NCI-H524 (cell line): ENCODE results near the gene CYTL1.
"Not testable (repeated sequence)": the region's sequence is repeated elsewhere in the genome, so short reads cannot be mapped to it uniquely, and the experiment has no call there.

Experiments used
- DNase-seq, 2 experiments: peaks; one replicate each; lab custom pipeline; 2025; lab: John Stamatoyannopoulos, UW

Gene CYTL1

DNA sequence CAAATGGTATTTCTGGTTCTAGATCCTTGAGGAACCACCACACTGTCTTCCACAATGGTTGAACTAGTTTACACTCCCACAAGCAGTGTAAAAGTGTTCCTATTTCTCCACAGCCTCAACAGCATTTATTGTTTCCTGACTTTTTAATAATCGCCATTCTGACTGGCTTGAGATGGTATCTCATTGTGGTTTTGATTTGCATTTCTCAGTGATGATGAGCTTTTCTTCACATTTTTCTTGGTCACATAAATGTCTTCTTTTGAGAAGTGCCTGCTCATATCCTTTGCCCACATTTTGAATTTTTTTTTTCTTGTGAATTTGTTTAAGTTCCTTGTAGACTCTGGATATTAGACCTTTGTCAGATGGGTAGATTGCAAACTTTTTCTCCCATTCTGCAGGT is 22.3 kb downstream of the CYTL1 start:
- DNase-seq, result not testable (repeated sequence)

DNA sequence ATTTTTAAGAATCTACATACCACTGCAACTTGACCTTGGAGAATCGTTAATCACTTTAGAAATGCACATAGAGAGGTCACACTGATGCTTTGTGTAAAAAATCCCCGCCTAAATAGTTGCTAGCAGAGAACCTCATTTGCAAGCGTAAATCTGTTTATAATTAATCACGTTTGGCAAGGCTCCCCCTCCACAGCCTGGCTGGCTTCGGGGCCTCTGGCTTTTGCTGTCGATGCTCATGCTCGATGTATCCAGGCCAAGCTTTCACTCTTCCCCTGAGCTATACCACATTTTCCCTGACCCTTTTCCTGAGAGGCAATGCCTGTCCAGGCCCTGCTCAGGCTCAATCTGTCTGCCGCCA is 23.4 kb downstream of the CYTL1 start:
- DNase-seq, result no peak

DNA sequence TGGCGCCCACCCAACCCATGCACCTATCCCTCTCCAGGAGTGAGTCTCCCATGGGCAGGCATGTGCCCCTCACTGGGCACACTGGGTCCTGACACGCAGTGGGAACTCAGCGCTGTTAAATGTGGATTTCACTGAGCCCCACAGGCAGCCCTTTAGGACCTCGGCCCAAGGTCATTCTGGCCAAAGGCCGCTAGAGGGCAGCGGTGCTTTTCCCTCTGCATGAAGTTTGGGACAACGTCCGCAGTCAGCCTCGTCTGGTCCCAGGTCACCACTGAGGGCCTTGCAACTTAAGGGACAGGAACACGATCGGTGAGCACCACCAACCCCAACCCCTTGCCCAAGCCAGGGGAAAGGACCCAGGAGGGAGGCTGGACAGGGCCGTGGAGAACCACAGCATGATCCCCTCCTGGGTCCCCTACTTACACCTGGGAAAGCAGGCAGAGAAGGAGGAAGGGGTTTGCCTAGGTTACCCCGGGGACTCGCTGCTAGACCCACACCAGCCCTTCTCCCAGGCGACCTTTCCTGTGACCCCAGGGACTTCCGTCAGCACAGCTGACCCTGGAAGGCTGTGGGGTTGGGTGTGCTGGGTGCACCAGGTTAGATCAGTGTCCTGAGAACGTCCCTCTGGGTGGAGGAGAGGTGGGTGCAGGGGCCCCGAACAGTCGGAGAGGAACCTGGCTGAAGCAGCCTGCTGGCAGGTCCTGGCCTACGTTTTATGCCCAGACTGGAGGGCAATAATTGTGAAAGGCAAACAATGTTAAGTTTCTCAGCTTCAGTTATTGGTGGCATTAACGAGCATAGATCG is 24.0 kb downstream of the CYTL1 start:
- DNase-seq, result peak; percentile 39 to 75

DNA sequence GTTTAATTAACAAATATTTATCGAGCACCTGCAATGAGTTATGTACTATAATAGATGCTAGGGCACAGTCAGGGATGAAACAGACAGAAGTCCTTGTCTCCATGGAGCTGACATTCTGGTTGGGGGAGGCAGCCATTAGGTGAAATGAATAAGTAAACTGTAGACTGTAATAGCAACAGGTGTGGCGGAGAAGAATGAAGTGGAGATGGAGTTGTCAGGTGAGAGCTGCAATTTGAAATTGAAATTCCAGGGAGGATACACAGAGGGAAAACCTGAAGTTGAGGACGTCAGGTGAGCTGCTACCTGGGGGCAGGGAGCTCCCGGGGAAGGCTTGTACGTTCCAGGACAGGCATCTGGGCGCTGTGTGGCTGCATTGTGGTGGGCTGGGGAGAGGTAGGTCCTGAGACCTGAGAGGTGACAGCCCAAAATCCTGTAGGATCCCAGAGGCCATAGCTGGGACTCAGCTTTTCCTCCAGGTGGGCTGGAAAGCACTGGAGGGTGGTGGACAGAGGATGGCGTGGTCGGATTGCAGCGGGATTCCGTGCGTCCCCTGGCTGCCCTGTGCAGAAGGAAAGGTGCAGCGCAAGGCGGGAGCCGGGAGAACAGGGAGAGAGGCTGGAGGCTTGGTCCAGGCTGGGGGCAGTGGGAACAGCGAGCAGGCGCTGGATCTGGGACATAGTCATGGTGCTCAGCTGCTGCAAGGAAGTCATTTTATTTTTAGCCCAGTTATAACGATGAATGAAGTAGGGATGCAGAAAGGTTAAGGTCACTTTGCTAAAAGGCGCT is 24.8 kb downstream of the CYTL1 start:
- peak in 1 of 2 experiments; percentile 11 for DNase-seq

DNA sequence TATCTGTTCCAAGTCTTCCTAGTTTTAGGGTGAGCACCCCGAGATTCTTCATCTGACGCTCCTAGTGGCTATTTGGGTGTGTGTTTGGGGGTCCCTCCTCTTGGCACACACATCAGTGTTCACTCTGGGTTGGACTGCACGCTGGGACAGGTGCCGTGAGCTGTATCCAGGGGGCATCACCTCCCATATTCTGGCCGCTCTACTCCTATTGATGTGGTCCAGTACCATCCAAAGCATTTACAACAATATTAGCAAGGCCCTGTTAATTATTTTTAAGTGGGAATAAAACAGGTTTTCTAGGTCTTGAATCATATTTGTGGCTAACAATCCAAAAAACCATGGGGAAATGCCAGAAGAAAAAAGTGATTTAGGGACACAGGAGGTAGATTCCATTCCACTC is 26.4 kb downstream of the CYTL1 start:
- DNase-seq, result no peak

DNA sequence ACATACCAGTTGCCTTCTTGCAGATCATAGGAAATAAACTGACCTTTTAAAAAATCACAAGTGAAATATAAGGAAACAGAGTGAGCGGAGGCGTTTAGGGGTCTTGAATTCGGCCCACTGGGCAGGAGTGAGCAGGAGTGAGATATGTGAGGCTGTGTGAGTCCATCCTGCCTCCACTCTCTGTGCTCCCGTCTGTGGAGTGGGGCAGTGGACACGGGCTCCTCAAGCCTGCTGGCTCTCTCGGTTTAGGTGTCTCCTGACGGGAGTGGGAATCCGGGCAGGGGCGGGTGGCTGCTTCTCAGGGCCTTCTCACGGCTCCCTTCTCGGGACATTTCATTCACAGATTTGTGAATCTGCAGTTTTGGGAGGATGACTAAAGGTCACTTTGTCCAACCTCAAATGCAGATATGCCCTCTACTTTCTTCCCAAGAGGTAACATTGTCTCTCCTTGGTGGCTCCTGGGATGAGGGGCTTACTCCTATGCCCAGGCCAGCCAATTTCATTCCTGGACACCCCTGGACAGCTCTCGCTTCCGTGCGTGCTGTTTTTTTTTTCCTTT is 27.6 kb downstream of the CYTL1 start:
- no peak for DNase-seq

DNA sequence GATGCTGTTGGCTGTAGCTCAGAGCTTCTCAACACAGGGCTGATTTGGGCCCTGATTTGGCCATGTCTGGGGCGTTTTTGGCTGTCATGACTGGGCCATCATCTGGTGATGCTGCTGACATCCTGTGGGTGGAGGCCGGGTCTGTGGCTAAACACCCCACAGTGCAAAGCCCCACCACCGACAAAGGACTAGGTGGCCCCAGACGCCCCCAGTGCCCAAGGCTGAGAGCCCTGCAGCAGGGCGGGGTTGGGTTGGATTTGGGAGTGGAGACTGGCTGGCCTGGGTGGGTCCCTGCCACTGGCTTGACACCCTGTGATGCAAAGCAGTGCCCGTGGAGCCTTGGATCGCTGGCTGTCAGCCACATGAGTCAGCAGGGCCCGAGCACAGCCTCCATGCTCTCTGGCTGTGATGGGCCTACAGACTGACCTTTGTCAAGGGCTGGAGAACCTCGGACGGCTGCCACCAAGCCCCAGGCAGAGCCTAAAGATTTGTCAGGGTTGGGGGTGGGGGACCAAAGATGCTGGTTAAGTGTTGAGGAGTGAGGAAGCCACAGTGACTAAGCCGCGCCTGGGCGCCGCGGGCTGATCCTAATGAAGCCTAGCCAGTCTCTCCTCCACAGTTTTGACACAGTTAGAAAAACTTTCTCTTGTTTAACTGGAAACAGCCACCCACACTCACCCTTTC is 28.3 kb downstream of the CYTL1 start:
- no peak for DNase-seq

DNA sequence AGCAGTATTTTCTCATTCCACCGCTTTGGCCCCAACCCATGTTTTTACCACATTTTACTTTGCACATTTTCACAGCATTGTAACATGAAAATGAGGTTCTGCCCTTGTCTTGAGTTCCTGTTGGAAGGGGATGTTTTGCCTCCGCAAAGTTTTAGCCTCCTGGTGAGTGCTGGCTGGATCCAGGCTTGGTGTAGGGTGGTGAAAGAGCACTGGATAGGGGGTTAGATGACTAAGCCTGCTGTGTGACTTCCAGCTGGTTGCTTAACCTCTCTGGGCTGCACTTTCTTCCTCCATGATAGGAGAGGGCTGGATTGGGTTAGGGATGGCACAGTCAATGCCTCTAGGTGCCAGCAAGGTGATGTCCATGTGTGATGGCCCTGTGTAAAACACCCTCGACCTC is 28.9 kb downstream of the CYTL1 start:
- DNase-seq, result no peak

DNA sequence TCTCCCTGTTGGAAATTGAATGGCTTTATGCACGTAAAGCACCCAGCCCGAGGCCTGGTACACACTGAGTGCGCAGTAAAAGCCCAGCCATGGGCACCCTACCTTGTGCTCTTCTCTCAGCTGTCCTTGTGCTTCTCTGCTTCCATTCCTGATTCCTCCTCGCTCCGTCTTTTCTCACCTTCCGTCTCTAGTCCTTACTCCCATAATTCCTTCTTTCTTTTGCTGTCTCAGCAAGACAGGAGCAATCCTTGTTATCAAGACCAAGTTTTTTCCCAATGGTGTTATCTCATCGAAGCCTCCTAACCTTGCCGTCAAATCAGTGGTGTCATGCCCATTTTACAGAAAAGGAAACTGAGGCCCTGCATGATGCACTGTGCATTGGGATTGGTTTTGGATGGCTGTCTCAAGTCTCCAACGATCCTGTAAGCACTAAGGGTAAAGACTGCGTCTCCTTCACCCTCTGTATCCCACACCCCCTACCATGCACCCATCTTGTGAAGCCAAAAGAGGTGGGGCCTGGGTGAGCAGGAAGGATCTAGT is 30.1 kb downstream of the CYTL1 start:
- DNase-seq, result no peak

DNA sequence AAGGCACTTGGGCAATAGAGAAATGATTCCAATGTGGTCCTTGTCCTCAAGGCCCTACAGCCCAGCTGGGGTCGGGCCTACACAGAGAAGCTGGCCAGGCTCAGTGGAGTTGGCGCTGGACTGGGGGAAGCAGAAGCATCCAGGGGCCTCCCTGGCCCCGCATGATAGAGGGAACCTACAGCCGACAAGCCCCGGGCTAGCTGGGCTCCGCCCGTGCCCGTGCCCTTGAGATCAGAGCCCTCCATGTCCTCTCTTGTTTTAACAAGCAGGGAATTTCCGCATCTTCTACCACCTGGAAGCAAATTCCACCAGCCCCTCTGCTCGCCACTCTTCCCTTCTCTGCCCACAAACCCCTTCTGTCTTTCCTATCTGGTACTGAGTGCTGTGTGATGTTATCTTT is 31.6 kb downstream of the CYTL1 start:
- no peak for DNase-seq

DNA sequence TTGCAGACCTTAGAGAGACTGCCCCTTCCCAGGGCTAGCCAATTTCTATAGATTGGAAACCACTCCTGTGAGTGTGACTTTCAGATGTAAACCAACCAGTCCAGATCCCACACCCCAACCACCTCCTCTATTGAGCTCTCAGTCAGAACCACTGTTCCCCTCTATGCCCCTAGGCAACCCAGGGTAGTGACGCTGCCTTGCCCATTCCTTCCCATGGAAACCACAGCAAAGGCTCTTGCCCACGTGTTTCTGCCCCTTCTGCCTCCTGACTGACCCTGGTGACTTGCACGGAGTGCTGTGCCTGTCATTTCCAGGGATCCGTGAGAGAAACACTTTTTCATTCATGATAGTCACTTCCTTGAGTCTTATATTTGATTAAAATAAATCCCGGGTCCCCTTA is 32.4 kb downstream of the CYTL1 start:
- DNase-seq, result no peak

DNA sequence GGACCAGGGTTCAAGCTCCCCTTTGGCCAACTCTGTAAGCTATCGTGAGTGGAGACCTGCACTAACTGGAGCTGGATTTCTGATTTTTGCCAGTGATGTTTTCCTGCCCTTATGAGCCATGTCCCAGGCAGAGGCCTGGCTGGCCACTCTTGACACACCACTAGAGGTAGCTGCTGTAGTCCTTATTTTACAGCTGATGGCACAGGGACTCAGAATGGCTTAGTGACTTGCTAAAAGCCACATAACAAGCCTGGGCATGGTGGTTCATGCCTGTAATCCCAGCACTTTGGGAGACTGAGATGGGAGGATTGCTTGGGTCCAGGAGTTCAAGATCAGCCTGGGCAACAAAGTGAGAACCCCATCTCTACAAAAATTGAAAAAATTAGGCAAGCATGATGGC is 33.4 kb downstream of the CYTL1 start:
- peak in 1 of 2 experiments; percentile 51 for DNase-seq

DNA sequence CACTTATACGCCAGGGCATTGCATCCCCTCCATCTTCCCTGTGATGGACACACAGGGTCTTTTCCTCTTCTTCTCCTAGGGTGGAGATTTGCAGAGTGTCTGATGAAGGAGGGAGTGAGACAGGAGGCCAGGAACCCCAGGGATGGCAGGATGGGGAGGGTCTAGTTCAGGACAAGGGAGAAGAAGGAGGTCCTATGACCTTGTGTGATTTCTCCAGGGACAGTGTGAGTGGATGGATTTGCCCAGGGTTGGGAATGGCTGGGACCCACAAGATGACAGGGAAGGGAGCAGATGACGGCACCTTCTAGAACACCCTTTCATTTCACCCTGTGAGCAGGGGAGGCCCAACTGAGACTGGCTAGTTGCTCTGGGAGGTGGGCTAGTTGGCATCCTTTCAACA is 34.2 kb downstream of the CYTL1 start:
- no peak for DNase-seq

DNA sequence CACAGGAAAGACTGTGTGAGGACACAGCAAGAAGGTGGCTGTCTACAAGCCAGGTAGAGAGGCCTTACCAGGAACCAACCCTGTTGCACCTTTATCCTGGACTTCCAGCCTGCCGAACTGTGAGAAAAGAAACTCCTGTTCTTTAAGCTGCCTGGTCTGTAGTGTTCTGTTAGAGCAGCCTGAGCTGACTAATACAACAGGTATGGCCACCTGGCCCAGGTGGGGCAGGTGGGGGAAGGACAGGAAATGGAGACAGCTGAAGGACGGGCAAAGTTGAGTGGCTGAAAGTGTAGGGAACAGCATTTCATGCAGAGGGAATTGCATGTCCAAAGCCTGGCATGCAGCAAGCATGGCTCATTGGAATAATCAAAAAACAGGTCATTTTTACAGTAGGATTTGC is 35.1 kb downstream of the CYTL1 start:
- DNase-seq, result no peak

DNA sequence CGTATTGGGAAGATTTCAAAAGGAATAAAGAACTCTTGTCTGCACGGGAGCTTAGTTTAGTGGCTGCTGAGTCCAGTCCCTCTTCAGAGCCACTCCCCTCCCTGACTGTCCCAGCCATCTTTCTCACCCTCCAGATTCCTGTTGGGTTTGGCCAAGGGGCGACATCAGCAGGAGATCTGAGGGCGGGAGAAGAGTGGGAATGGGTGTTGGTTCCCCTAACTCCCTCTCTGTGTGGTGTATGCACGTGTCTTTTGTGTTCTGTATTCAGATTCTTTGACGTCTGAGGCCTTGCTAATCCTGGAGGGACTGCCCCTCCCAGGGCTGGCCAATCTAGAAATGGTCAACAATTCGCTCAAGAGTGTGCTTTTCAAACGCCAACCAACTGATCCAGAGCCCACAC is 37.4 kb downstream of the CYTL1 start:
- DNase-seq, result no peak

DNA sequence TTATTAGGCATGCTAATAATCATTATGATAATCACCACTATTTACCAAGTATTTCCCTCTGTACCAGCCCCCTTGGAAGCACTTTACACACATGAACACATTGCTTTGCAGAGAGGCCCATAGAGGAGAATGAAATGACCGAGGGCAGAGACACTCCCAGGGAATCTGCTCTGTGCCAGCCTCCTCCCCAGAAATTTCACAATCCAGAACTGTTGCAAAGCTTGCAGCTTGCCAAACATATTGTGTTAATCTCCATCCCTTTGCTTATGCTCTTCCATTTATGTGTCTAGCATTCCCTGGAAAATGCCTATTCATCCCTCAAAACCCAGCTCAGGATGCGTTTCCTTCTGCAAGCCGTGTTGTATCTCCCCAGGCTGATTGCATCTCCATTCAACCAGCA is 37.8 kb downstream of the CYTL1 start:
- no peak for DNase-seq

DNA sequence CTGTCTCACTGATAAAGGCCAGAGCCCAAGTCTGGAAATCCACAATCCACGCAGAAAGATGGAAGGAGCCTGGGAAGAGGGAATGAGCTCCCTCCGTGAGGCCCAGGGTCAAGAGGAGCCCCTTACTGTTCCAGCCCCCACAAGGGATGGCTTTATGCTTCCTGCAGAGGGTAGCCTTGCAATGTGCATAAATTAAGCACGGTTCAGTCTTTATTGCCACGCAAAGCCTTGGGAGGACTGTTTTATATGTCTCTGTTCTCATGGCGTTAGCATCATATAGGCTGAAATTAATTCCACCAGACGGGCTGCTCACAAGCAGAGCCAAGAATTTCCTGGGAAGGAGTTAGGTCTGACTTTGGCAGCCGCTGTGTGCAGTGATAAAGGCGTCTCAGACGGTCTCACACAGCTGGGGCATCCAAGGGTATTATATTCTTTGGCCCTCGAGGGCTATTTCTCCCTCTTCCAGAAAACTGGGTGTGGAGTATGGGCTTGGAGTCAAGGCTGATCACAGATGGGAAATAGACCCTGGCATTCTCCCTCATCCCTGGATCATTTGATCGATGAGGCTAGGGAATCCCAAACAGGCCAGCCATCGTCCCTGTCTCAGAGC is 38.5 kb downstream of the CYTL1 start:
- no peak for DNase-seq

DNA sequence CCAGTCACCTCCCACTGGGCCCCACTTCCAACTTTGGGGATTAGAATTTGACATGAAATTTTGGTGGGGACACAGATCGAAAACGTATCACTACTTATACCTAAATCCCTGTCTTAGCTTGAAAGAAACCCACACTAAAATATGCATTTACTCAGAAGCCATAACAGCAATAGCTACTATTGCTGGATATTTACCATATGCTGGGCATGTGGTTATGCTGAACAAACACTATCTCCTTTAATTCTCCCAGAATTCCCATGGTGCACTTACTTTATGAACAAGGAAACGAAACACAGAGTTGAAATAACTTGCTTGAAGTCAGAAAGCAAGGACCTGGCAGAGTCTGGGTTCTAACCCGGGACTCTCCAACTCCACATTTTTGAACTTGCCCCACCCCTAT is 39.3 kb downstream of the CYTL1 start:
- no peak for DNase-seq

DNA sequence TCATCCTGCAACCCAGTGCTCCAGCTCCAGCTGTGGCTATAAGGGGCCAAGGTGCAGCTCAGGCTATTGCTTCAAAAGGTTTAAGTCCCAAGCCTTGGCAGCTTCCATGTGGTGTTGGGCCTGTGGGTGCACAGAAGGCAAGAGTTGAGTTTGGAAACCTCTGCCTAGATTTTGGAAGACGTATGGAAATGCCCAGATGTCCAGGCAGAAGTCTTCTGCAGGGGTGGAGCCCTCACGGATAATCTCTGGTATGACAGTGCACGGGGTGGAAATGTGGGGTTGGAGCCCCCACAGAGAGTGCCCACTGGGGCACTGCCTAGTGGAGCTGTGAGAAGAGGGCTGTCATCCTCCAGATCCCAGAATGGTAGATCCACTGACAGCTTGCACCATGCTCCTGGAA is 44.5 kb downstream of the CYTL1 start:
- no peak for DNase-seq

DNA sequence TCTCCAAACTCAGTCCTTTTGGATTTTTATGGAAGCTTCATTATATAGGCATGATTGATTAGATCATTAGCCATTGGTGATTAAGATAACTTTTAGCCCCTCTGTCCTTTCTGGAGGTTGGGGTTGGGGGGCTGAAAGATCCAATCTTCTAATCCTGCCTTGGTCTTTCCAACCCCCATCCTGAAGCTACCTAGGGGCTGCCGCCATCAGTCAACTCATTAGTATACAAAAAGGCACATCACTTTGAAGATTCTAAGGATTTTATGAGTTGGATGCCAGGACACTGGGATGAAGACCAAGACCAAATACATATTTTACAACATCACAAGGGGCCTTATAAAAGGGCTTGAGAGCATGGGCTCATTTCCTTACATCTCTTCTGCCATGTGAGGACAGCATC is 47.5 kb downstream of the CYTL1 start:
- DNase-seq, result no peak

DNA sequence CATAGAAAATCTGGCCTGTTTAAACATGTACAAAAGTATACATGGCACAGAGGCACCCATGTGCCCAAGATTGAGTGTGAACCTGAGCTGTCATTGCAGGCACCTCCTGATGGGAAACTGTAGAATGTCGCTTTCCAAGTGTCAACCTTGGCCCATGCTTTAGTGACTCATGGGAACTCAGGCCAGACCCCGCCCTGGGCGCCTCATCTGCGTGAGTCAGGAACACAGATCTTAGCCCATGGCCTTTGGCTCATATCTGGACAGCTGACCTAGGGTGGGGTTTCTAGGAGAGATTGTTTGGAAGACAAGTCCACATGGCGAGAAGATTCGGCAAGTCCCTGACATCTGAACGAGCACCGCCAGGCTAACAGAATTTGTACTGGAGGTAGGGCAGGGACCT is 50.0 kb downstream of the CYTL1 start:
- no peak for DNase-seq

DNA sequence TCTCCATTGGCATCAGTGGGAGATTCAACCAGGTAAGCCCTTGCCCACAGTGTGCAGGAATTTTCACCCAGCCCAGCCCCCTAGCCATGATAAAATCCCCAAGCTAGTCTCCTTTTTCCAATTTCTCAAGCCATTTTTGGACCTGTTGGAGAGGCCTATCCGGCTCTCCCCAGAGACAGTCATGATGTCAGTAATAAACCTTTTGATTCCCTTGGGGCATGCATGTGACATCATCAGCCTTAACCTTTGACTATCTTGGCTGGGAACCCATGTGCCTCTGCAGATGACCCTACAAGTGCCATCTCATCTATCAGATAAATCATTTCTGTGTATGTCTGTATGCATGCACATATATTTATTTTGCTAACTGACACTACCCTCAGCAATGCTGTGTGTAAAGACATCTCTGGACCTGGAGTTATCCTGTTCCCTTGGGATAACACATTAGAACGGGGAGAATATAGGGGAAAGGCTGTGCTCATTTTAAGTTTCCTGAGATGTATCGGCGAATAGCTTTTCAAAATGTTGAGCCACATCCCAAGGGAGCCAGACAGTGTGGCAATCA is 51.0 kb downstream of the CYTL1 start:
- no peak for DNase-seq
